Tongue (tissue), 2 donors: ENCODE data around the gene COMMD1. TPM values are rescaled to one million over a fixed set of nuclear protein-coding genes. Genes with fewer than 3 reads are reported as not detected.
"Not testable (repeated sequence)": the region's sequence is repeated elsewhere in the genome, so short reads cannot be mapped to it uniquely, and the experiment has no call there.

ENCODE experiments used
- DNase-seq: peaks from one replicate; pipeline ENCODE4 v3.0.0-alpha.2; 2015
- total RNA-seq: library from RNA; depleted of rRNA; stranded (reverse); fragments of >200 nt; gene quantifications from one replicate; pipeline ENCODE4 v1.2.3, GENCODE V29; 2014

Gene COMMD1
- total RNA-seq, 1 donor from 2014 or later: 47.3 TPM

- DNase-seq: no peak
Measured at GRCh38 chr2:61924895-61925663, 19.6 kb downstream of the COMMD1 start.

- no peak for DNase-seq
Measured at GRCh38 chr2:61926531-61927477, 21.3 kb downstream of the COMMD1 start.

- no peak for DNase-seq
Measured at GRCh38 chr2:61928826-61929461, 23.5 kb downstream of the COMMD1 start.

GRCh38 chr2:61937098-61937497, 31.6 kb downstream of the COMMD1 start:
- no peak for DNase-seq

- no peak for DNase-seq
Measured at GRCh38 chr2:61937886-61938285, 32.4 kb downstream of the COMMD1 start.

GRCh38 chr2:61938511-61938910, 33.0 kb downstream of the COMMD1 start:
- DNase-seq: no peak

GRCh38 chr2:61943251-61943650, 37.8 kb downstream of the COMMD1 start:
- no peak for DNase-seq

- DNase-seq: no peak
Measured at GRCh38 chr2:61946666-61947065, 41.2 kb downstream of the COMMD1 start.

- no peak for DNase-seq
Measured at GRCh38 chr2:61948661-61949457, 43.4 kb downstream of the COMMD1 start.

GRCh38 chr2:61949458-61949713, 43.9 kb downstream of the COMMD1 start:
- DNase-seq: no peak

- DNase-seq: no peak
Measured at GRCh38 chr2:61949714-61950560, 44.5 kb downstream of the COMMD1 start.

- DNase-seq: no peak
Measured at GRCh38 chr2:61950571-61951315, 45.3 kb downstream of the COMMD1 start.

GRCh38 chr2:61951881-61952280, 46.4 kb downstream of the COMMD1 start:
- DNase-seq: no peak

- no peak for DNase-seq
Measured at GRCh38 chr2:61952288-61952687, 46.8 kb downstream of the COMMD1 start.

- not testable (repeated sequence) for DNase-seq
Measured at GRCh38 chr2:61954856-61955255, 49.4 kb downstream of the COMMD1 start.

- DNase-seq: no peak
Measured at GRCh38 chr2:61959381-61960293, 54.2 kb downstream of the COMMD1 start.

- no peak for DNase-seq
Measured at GRCh38 chr2:61961231-61961901, 55.9 kb downstream of the COMMD1 start.

GRCh38 chr2:61962095-61962984, 56.9 kb downstream of the COMMD1 start:
- no peak for DNase-seq
